DOHH2 (cell line): ENCODE results near the gene TMEM132A.

ENCODE experiments used
- EZH2phosphoT487 ChIP-seq: fragments of 200-600 bp; sonication (generic); IDR thresholded peaks from 2 replicates; pipeline ENCODE4 v1.6.1; 2017; ENCODE audit warnings: borderline replicate concordance, mild to moderate bottlenecking, antibody characterized with exemption, low read length, moderate library complexity, mixed read lengths
- TF ChIP-seq, protein P1 (sequence below): fragments of 200-600 bp; sonication (generic); IDR thresholded peaks from one replicate; pipeline ENCODE4 v1.5.1; 2014; ENCODE audit warnings: antibody characterized with exemption, mild to moderate bottlenecking, low read depth, low read length; ENCODE audit not compliant: poor library complexity, severe bottlenecking

DNA sequence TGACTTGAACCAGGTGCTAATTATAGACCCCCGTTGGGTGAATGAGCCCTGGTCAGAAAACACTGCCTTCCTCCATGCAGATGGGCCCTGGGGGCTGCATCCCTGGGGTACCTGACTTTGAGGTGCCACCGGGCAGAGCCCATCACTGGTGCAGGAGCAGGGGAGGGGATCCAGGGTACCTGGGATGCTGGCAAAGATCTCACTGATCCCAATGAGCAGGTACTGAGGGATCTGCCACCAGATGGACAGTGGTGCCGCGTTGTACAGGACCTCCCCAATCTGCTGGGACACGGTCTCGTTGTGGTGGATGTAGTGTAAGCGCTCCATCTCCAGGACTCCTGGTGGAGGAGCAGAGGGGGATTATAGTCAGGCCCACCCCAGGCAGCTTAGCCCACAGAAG, 15.0 kb downstream of the TMEM132A start:
- TF ChIP-seq EZH2phosphoT487, result no peak
- TF ChIP-seq, protein P1, sequence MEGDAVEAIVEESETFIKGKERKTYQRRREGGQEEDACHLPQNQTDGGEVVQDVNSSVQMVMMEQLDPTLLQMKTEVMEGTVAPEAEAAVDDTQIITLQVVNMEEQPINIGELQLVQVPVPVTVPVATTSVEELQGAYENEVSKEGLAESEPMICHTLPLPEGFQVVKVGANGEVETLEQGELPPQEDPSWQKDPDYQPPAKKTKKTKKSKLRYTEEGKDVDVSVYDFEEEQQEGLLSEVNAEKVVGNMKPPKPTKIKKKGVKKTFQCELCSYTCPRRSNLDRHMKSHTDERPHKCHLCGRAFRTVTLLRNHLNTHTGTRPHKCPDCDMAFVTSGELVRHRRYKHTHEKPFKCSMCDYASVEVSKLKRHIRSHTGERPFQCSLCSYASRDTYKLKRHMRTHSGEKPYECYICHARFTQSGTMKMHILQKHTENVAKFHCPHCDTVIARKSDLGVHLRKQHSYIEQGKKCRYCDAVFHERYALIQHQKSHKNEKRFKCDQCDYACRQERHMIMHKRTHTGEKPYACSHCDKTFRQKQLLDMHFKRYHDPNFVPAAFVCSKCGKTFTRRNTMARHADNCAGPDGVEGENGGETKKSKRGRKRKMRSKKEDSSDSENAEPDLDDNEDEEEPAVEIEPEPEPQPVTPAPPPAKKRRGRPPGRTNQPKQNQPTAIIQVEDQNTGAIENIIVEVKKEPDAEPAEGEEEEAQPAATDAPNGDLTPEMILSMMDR, result no peak
